GM21360 (cell line): ENCODE results near the gene GAL.

ENCODE experiments used
- ATAC-seq: cut with Tn5 transposase; IDR thresholded peaks from one replicate; pipeline ENCODE4 v1.9.1; 2021; ENCODE audit warnings: mild to moderate bottlenecking, moderate library complexity; ENCODE audit not compliant: unreplicated experiment

GAL gene

DNA sequence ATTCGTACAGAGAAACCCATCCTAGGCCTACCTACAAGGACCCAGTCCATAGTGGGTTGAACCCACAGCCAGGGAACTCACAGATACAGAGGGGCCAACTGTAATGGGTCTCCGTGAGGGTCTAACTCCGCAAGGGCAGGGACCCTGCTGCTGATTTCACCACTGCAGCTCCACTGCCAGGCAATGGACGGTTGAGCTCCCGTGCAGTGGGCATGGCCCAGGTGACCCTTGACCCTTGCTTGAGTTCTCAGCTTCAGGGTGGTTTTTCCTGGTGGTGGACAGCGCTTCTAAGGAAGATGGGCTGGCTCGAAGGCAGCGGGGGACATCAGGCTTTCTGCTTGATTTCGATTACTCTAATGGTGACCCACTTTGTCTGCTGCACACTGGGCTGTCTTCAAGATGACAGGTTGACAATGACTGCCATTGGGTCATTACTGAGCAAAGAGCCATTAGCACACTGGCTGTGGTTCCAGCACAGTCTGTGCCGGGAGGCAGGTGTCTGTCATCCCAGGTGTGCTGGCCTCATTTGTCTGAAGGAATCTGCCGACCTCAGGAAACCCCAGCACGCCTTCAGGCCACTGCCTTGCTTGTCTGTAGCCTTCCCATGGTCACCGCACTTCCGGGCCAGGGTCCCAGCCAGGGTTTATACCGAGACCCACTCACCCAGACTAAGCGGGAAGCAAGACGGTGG, 3.7 kb upstream of the GAL start:
- no peak for ATAC-seq

DNA sequence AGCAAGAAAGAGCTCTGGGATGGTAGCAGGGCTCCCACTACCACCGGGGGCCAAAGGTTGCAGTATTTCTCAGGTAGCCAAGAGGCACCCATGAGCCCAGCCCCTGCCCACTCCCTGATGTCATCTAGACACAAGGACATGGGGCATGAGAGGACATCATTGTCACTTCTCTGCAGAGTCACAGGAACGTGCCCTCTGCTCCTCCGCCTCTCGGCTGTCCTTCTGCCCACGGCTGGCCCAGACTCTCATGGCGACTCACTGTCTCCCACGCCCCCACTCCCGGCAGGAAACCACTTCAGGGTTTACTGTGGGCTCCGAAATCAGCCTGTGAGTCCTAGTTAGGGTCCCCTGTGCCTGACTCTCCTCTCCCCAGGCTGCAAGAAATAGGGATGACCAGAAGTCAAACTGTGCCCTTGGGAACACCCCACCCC, 1.8 kb upstream of the GAL start:
- no peak for ATAC-seq

DNA sequence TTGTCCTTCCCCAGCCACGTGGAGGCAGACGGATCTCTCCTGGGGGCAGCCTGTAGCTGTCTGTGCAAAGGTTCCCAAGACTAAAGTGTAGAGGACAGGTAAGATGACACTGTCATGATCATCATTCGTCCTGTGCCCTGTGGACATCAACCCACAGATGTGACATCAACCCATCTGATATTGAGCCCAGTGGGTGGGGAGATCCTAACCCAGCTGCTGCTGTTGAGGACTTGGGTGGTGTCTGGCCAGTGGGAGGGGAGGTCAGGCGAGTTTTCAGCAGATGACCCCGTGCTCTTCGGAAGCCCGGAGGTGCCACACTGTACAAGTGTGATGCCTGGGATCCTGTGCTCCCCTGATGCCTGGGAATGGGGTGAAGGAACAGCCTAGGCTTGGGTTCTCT, 1.2 kb upstream of the GAL start:
- no peak for ATAC-seq

DNA sequence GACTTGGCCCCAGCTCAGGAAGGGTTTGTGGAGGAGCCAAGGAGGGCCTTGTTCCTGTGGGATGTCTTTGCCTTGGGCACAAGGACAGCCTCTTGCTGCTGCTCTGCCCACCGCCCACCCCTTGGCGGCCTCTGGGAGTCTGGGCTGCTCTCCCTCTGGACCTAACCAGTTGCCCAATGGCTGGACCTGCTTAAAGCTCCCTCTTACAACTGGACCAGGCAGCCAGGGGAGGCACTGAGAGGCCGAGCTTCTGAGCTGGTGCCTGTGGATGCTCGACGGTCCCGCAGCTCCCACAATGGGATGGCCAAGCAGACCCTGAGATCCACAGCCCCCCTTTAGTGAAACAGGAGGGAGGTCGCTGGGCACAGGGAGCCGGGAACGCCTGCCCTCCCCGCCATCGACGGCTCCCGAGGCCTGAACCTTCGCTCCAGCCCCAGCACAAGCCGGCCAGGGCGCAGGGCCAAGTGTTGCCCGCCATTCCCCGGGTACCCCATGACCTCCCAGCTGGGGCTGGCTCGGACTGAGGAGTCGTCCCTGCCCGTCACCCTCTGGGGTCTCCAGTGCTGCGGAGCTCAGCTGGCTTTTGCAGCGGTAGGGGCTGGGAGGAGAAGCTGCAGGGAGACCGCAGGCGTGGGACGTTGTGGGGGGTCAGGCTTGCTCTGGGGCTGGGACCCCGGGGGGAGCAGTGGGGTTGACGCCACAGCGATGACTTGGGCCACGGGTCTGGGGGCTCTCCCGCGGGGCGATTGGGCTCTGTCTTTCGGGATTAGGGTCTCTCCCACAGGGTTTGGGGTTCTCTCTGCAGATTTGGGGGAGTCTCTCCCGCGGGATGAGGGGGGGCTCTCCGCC, 584 bp upstream of the GAL start:
- no peak for ATAC-seq

DNA sequence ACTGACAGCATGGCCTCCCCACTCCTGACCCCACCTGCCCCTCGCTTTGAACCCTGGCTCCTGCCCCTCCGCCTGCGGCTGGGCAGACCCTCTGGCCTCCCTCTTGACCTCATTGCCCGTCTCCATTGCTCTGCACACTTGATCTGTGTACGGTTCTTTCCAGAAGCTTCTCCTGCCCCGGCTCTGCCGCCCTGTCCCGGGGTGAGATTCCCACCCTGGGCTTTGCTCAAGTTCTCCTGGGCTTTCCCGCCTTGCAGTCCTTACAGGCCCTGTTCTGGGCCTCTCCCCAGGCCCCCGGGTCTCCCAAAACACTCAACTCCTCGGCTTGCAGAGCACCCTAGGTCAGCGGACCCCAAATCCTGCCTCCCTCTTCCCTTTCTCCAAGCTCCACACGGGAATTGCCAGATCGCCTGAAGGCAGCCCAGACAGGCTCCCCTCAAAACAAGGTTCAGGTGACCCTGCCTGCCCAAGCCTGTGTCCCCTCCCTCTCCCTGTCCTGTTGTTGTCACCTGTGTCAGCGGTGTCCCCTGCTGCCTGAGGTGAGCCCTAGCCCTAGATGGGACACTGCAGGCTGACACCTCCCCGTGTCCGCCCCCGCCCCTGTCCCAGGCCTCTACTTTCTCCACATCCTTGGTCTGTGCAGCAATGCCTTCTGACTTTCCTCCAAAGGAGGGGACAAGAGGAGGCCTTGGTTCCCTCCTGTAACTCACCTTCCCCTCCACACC, 1.5 kb downstream of the GAL start:
- ATAC-seq = no peak

DNA sequence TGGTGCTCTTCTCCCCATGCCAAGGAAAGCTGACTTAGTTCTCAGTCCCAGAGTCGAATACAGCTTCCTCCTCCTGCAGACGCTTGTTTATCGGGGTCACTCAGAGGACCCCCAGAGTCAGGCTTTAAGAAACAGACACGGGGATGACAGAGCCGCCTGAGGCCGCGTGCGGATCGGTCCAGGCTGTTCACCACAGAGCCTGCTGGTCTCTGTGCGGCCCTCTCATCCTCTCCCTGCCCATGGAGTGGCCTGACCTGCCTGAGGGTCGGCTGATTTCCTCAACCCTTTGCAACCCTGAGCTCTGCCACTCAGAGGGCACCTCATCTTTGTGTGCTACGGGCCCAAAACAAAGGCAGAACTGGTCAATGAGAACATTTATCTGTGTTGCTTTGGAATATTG, 2.1 kb downstream of the GAL start:
- ATAC-seq = no peak

DNA sequence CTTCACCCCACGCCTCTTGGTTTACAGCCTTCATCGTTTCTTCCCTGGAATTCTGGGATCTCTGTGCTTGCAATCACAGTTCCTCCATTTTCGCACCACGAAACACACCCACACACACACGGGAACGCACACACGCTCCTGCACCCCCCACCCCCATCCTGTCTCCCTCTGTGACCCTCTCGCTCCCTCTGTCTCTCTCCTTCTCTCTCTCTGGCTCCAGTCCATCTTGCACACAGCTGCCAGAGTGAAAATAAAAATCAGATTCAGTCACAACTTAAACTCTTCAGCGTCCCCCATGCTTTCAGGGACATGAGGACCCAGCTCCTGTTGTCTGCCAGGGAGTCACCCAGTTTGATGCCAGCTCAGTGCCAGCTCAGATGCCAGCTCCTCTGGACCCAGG, 3.0 kb downstream of the GAL start:
- no peak for ATAC-seq

DNA sequence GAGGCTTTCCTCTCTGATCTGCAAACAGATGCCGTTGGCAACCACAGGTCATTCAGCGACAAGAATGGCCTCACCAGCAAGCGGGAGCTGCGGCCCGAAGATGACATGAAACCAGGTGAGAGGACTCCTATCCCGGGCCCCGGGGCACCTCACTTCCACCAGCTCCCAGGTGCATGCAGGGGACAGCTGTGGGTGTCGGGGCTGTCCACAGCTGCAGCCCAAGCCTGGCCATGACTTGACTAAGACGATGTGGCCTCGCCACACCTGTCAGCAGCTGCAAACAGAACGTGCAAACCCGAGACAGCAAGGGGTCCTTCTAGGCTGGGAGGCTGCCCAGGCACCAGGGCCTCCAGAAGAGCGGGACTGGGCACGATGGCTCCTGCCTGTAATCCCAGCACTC, 3.6 kb downstream of the GAL start:
- ATAC-seq = no peak

DNA sequence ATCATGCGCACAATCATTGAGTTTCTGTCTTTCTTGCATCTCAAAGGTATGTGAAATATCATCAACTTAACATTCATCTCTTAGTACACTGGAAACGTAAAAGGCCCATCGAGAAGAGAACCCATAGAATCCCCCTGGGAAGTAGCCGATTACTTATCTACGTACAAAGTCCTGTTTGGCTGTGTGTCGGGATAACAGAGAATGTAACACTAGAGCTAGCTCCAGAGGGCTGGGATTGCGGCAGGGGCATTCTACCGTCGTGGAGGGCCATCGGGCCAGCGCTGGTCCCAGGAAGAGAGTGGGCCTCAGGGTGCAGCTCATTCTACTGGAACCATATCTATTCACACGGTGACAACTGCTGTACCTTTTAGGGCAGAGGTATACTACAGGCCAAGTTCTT, 4.5 kb downstream of the GAL start:
- ATAC-seq = no peak

DNA sequence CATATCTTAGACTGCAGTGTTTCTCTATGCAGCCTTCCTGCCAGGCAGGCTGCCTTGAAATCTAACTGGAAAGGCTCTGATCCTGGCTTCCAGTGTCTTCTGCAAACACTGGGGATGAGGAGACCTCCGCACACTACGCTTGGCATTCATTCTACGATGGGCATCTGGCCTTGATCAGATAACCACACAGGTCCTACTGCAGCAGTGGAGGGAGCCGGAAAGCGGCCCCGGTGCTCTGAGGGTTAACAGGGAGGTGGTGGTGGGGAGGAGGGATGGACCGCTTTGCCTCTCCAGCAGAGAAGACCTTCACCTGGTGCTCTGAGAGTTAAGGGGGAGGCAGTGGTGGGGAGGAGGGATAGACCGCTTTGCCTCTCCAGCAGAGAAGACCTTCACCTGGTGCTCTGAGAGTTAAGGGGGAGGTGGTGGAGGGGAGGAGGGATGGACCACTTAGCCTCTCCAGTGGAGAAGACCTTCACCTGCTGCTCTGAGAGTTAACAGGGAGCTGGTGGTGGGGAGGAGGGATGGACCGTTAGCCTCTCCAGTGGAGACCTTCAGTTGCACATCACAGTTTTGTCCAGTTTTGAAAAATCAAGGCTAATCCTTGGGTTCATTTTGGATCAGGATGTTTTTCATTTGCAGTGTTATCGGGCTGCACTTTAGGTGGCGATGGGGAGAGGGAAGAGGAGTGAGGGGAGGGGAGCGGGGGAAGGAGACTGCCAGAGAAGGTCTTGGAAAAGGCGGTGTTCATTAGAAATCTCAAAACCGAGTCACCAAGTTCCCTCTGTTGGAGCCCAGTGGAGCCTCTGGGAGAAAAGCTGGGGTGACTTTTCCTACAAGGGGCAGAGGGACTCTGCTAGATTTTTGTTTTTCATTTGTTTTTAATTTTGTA, 5.6 kb downstream of the GAL start:
- no peak for ATAC-seq

DNA sequence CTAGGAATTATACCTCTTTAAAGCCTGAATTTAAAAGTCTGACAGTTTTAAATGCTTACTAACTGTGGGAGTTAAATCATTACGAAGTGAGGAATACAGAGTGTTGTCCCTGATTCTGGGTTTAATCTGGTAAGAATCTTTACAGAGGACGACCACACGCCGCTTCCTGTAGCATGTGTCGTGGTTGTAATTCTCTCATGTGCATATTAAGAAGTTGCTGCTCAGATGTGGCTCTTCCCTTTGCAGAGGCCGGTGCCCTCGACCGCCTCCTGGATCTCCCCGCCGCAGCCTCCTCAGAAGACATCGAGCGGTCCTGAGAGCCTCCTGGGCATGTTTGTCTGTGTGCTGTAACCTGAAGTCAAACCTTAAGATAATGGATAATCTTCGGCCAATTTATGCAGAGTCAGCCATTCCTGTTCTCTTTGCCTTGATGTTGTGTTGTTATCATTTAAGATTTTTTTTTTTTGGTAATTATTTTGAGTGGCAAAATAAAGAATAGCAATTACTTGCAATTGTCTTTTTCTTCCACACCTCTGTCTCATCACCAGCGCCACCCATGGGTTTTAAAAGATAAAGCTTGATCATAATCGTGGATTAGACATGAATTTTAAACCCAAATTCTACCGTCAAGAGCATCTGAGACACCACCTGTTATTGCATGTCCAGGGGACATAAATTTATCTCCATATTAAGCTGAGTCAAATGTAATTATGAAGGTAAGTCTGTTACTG, 6.5 kb downstream of the GAL start:
- no peak for ATAC-seq

DNA sequence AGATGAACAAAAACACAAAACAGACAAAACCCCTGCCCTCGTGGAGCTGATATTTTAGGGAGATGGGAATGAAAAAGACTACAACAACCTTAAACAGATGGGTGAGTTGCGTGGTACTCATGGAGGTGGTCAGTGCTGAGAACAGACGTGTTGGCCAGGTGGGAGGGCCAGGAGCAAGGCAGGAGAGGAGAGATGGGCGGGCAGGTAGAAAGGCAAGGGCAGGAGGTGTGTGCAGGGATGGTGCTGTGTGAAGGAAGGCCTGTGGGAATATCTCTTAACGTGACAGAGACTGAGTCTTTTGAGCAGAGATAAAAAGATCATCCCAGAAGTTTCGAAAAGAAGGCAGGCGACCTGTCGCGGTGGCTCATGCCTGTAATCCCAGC, 7.0 kb downstream of the GAL start:
- no peak for ATAC-seq

DNA sequence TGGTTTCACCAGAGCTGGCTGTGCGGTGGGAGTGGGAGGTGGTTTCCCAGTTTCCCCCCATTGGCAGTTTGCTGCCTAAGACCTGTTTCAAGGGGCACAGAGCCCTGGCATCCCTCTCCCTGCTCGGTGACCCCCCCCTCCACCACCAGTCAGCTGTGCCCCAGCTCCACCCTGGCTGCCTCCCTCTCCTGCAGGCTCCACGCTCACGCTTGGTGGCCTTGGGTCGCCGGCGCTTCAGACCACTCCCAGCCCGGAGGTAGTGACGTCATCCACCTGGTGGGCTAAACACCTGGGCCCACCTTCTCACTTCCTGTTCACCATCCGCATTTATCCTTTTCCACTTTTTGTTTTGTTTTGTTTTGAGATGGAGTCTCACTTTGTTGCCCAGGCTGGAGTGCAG, 7.8 kb downstream of the GAL start:
- no peak for ATAC-seq

DNA sequence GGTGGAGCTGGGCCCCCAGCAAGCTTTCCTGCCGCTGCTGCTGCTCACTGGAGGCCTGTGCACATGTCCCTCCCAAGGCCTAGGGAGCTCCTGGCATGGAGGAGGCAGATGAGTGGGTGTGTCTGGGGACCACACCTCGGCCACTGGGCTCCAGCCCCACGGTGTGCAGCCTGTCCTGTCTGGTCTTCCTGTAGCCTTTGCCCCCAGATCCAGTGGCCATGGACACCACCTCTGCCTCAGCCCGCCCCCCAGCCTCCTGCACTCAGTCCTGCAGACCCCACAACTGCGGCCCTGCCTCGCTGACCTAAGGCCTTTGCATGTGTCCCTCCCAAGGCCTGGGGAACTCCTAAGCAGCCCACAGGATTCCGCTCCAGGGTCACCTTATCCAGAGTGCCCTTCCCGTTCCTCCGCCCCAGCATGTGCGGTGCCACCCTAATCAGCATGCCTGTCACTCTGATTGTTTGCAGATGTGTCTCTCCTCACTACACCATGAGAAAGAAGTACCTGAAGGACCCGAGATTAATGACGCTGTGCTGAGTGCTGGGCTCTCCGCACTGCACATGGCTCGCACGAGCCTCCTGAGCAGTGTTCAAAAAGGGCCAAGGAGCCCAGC, 8.6 kb downstream of the GAL start:
- no peak for ATAC-seq

DNA sequence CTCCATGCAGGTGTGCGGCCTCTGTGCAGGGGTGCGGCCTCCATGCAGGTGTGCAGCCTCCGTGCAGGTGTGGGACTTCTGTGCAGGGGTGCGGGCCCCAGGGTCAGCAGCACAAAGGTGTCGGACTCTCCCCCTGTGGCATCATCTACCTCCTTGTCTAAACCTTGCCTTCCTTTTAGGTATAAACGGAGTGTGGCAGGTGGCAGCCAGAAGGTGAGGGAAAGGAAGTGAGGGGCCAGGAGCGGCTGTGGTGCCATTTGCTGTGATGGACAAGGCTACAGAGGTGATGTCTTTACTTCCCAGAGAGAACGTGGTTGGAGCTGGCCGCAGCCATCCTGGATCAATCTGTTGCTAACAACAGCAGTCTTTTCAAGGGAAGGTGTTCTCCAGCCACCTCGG, 9.1 kb downstream of the GAL start:
- no peak for ATAC-seq

DNA sequence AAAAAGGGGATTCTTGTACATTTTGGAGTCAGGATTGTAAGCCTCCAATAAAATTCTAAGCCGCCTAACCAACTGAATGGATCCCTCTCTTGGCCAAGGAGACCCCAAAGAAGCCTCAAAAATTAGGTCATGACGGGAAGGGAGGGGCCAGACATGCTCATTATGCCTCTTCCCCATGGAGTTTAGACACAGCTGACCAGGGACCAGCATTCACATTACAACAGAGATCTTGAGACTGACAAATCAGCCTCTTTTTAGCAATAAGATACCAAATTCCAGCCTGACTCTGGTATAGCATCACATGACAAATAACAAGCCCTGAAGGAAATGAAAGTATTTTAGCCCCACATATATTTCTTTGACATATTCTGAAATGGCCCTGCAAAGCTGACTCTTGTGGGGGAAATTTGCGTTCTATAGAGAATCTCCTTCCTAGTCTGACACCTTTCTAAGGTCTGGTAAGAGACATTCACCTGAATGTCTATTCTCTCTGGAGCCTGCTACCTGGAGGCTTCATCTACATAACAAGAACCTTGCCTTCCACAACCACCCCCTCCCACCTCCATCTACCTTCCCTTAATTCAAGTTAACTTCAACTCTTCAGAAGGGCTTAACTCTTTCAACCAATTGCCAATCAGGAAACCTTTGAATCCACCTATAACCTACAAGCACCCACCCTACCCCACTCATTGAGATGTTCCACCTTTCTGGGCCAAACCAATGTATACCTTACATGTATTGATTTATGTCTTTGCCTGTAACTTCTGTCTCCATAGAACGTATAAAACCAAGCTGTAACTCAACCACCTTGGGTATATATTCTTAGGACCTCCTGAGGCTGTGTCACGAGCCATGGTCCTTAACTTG, 10.3 kb downstream of the GAL start:
- ATAC-seq = no peak

DNA sequence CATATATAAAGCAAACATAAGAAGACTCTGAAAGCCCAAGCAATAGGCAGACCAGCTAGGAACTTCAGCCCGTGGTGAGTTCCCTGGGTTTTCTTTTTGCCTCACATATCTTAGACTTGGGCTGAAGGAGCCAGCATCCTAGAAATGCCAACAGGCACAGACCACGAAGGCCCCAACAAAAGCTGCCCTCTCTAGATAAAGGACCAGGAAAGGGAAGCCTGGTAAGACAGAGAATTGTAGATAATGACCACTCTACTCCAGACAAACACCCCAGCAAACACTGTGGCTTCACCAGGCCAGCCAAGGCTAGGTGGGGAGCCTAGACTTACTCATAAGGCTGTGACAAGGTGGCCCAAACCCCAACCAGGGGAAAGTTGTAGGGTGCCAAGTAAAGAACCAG, 11.2 kb downstream of the GAL start:
- ATAC-seq = no peak

DNA sequence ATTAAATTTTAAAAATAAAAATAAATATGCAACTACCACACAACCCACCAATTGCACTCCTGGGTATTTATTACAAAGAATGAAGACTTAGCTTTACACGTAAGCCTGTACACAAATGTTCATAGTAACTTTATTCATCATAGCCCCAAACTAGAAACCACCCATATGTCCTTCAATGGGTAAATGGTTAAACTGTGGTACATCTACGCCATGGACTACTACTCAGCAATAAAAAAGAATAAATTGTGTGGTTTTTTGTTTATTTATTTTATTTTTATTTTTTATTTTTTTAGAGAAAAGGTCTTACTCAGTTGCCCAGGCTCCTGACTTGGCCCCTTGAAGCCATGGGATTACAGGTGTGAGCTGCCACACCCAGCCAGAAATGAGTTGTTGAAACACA, 14.6 kb downstream of the GAL start:
- ATAC-seq = no peak

DNA sequence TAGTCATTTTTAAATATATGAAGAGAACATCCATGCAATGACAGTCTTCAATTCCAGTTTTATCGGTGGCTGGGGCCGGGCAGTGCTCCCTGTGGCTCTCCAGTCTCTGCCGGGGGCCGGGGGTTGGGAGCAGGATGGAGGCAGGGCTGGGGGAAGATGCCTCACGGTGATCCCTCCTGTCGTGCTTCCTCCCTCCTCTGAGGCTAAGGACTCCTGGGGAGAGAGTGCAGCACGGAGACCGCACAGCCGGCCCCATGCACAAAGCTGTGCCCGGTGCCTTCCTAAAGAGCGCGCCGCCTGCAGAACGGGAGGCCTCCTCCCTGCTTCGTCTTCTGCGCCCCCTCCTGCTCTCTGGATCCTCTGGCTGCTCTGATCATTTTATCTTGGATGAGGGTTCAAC, 20.5 kb downstream of the GAL start:
- no peak for ATAC-seq
